Measurements from ENCODE around the gene LTV1. TPM values are rescaled to one million over a fixed set of nuclear protein-coding genes. Genes with fewer than 3 reads are reported as not detected.

The LTV1 gene
- total and polyA plus RNA-seq, 2 of the 4 experiments (the other 2 are of a cell fraction): 11.1 to 19.0 TPM

DNA sequence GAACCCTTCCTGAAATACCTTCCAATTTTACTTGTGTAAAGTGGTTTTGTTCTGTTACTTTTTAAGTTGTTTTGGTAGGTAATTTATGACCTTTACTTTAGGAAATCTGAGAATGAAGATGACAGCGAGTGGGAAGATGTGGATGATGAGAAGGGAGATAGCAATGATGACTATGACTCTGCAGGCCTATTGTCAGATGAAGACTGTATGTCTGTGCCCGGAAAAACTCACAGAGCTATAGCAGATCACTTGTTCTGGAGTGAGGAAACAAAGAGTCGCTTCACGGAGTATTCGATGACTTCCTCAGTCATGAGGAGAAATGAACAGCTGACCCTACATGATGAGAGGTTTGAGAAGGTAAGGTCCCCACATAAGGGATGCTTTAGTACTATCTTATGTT lies 14.5 kb downstream of the LTV1 start:
- H3K27me3 ChIP-seq (ENCODE audit: control insufficient read depth, insufficient read depth, low read length): no peaks in the 10 kb centered on the region
- in situ Hi-C loops (cut with MboI; ENCODE audit: low sequenced_read_pairs) (no loop called here), dilution Hi-C loops (cut with HindIII; ENCODE audit: low sequenced_read_pairs, unreplicated experiment) (no loop called here), intact Hi-C loops (cut with micrococcal nuclease) (no loop called here)
- H3K14ac ChIP-seq (replicated peaks; ENCODE audit: low read depth, low read length): no peak overlapping the region
- peaks cover 5 to 7% of the 10 kb centered on the region in 2 experiments; a peak in 2 of 4 replicates for H3K79me1 ChIP-seq (ENCODE audit: low read depth in 1 of 2, low read length in 2 of 2)
- ChIA-PET POLR2A (ENCODE audit: unreplicated experiment) (no interaction called here), CTCF (no interaction called here)
- H3K9ac ChIP-seq (ENCODE audit: low read depth, low read length): no peak overlapping the region
- TF ChIP-seq MAZ (IDR thresholded peaks at IDR 0.05; ENCODE audit: borderline replicate concordance, low read depth, low read length): no peak
- TF ChIP-seq, protein P1, sequence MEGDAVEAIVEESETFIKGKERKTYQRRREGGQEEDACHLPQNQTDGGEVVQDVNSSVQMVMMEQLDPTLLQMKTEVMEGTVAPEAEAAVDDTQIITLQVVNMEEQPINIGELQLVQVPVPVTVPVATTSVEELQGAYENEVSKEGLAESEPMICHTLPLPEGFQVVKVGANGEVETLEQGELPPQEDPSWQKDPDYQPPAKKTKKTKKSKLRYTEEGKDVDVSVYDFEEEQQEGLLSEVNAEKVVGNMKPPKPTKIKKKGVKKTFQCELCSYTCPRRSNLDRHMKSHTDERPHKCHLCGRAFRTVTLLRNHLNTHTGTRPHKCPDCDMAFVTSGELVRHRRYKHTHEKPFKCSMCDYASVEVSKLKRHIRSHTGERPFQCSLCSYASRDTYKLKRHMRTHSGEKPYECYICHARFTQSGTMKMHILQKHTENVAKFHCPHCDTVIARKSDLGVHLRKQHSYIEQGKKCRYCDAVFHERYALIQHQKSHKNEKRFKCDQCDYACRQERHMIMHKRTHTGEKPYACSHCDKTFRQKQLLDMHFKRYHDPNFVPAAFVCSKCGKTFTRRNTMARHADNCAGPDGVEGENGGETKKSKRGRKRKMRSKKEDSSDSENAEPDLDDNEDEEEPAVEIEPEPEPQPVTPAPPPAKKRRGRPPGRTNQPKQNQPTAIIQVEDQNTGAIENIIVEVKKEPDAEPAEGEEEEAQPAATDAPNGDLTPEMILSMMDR (conservative IDR thresholded peaks at IDR 0.05; ENCODE audit: low read depth, low read length): no peak
- TF ChIP-seq BHLHE40 (IDR thresholded peaks at IDR 0.05; ENCODE audit: low read depth, low read length): no peak
- TF ChIP-seq RAD21 (IDR thresholded peaks at IDR 0.05; ENCODE audit: low read length): no peak
- no peak overlapping the region for H2BK15ac ChIP-seq (ENCODE audit: low read depth, low read length)
- H3K9me3 ChIP-seq (ENCODE audit: control insufficient read depth, insufficient read depth, low read length): no peaks in the 10 kb centered on the region
- H3K36me3 ChIP-seq (ENCODE audit: control insufficient read depth, insufficient read depth, low read length): peaks cover 22% of the 10 kb centered on the region
- no peak overlapping the region for H4K5ac ChIP-seq (ENCODE audit: low read depth, low read length)
- H4K20me1 ChIP-seq (ENCODE audit: insufficient read depth, low read length): 0 out of 2 replicates have a peak, but pooled peaks cover 2% of the 10 kb centered on the region
- H2AK5ac ChIP-seq (ENCODE audit: low read depth, low read length): no peak overlapping the region
- H3K4me1 ChIP-seq (ENCODE audit: control insufficient read depth, insufficient read depth, low read length): no peaks in the 10 kb centered on the region
- H3K23ac ChIP-seq (ENCODE audit: low read depth, low read length): no peak overlapping the region
- H3K4ac ChIP-seq (ENCODE audit: low read depth, low read length): no peak overlapping the region
- no peak overlapping the region for H4K8ac ChIP-seq (ENCODE audit: low read depth in 2 of 2, low read length in 2 of 2)
- DNase-seq: no peak
- no peak for ATAC-seq (ENCODE audit: low read depth)
- no TSS peak for BruUV-seq (replicated peaks)
- H2AK9ac ChIP-seq (replicated peaks; ENCODE audit: low read depth, low read length, poor library complexity): no peak overlapping the region
- H2AFZ ChIP-seq (replicated peaks; ENCODE audit: low read length, poor library complexity): no peak overlapping the region
- H2BK20ac ChIP-seq (ENCODE audit: low read depth, low read length): no peak overlapping the region
- no peak overlapping the region for H3K4me2 ChIP-seq (ENCODE audit: low read depth, low read length)
- no peak overlapping the region for H3K56ac ChIP-seq (ENCODE audit: extremely low read depth, insufficient read depth, low read length)
- no peak overlapping the region for H3K18ac ChIP-seq (ENCODE audit: low read depth, low read length)
- H3K9me1 ChIP-seq (ENCODE audit: insufficient read depth, low read length): no peaks in the 10 kb centered on the region
- no peak overlapping the region for H2BK120ac ChIP-seq (ENCODE audit: low read depth, low read length)
- H2BK5ac ChIP-seq (ENCODE audit: low read depth, low read length, poor library complexity, severe bottlenecking): no peak overlapping the region
- WGBS, 2 experiments (ENCODE audit: extremely low coverage in 2 of 2, insufficient read length in 1 of 2): 100% methylated on average over 1 of the region's 5 CpGs
- no peak overlapping the region for H3K27ac ChIP-seq (ENCODE audit: insufficient read depth, low read length)
- H3K4me3 ChIP-seq (ENCODE audit: insufficient read depth, low read depth, low read length): no peak overlapping the region
- no peak overlapping the region for H4K91ac ChIP-seq (ENCODE audit: insufficient read depth, low read depth, low read length)

Measured in IMR-90 (cell line).